Endothelial cell of umbilical vein (primary cell): ENCODE measurements around the gene PDE4B.

Experiments used
- CTCF ChIP-seq, 2 donors: IDR thresholded peaks; 1 replicate in 1 of 2; 2 replicates in 1 of 2; pipeline ENCODE4 v1.5.1; 2011; ENCODE audit warnings: low read length in 2 of 2, mild to moderate bottlenecking in 2 of 2, moderate library complexity in 2 of 2, control low read depth in 1 of 2, inconsistent platforms in 1 of 2, low read depth in 1 of 2; ENCODE audit not compliant: insufficient read depth in 1 of 2; ENCODE audit errors: extremely low read depth in 1 of 2
- EZH2 ChIP-seq: IDR thresholded peaks from 2 replicates; pipeline ENCODE4 v1.6.1; 2012; ENCODE audit warnings: borderline replicate concordance, low read depth, mild to moderate bottlenecking, moderate library complexity, low read length, inconsistent platforms; ENCODE audit not compliant: severe bottlenecking
- JUN ChIP-seq: IDR thresholded peaks from 2 replicates; pipeline ENCODE4 v1.6.1; 2011; ENCODE audit warnings: borderline replicate concordance, low read depth; ENCODE audit not compliant: insufficient read length, insufficient read depth
- POLR2A ChIP-seq: IDR thresholded peaks from 2 replicates; pipeline ENCODE4 v1.6.1; 2012; ENCODE audit warnings: low read depth, mild to moderate bottlenecking, control low read depth, low read length
- POLR2AphosphoS5 ChIP-seq: IDR thresholded peaks from 2 replicates; pipeline ENCODE4 v1.6.1; 2012; ENCODE audit warnings: low read depth, mild to moderate bottlenecking, control low read depth, low read length, moderate library complexity; ENCODE audit not compliant: insufficient read depth

GRCh38 chr1:65772607-65773006, 20.1 kb upstream of the PDE4B start:
- TF ChIP-seq JUN (peak; percentile 49), POLR2A (no peak), CTCF (IDR thresholded peaks at IDR 0.05; ENCODE audit: extremely low read depth in 1 of 2, insufficient read depth in 1 of 2, low read depth in 1 of 2, low read length in 2 of 2) (no peak), EZH2 (no peak), POLR2AphosphoS5 (no peak)
